22Rv1 (cell line): ENCODE results near the gene VSIR.

Source experiments
- H3K27ac ChIP-seq: fragments of 450-650 bp; 2 replicates; pipeline ENCODE4 v1.5.1; 2017
- ZFX ChIP-seq: fragments of 450-650 bp; IDR thresholded peaks from 2 replicates; pipeline ENCODE4 v1.6.1; 2017; ENCODE audit warnings: antibody characterized with exemption, borderline replicate concordance
- TF ChIP-seq, protein P1 (sequence below): fragments of 450-650 bp; IDR thresholded peaks from 2 replicates; pipeline ENCODE4 v1.5.1; 2017; ENCODE audit warnings: mild to moderate bottlenecking

Gene VSIR

DNA sequence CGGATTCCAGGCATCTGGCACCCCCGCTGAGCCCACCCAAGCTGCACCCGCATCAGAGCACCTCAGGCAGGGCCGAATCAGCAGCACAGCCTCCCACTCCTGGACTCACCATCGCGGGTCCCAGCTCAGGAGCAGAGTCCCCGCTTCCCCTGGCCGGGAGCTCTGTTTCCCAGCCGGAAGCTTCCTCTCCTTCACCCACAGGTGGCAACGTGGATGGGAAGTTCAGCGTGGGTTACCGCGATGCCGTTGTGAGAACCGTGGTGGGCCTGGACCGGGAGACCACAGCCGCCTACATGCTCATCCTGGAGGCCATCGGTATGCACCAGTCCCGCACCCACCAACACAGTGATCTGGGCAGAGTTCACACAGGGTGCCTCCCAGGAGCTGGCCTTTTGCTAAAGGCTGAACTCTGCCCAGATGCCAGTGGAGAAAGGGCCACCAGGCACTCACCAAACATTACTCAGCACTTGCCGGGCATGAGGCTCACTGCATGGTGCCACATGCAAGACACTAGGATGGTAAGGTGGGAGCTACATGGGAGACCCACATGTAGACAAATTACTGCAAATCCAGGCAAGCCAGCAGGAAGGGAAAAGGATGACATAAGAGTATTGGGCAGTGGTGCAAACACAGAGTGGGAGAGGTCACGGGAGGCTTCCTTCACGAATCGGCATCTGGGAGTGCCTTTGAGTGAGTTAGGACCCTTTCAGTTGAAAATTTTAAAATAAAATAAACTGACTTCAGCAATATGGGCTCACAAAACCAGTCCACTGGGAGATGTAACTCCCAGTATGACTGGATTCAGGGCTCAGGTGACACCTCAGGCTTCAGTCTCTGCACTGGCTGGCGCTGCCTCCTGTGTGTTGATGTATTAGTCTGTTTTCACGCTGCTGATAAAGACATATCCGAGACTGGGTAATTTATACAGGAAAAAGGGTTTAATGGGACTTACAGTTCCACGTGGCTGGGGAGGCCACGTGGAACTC lies 64.1 kb downstream of the VSIR start:
- H3K27ac ChIP-seq = no peak overlapping the region
- TF ChIP-seq, protein P1, sequence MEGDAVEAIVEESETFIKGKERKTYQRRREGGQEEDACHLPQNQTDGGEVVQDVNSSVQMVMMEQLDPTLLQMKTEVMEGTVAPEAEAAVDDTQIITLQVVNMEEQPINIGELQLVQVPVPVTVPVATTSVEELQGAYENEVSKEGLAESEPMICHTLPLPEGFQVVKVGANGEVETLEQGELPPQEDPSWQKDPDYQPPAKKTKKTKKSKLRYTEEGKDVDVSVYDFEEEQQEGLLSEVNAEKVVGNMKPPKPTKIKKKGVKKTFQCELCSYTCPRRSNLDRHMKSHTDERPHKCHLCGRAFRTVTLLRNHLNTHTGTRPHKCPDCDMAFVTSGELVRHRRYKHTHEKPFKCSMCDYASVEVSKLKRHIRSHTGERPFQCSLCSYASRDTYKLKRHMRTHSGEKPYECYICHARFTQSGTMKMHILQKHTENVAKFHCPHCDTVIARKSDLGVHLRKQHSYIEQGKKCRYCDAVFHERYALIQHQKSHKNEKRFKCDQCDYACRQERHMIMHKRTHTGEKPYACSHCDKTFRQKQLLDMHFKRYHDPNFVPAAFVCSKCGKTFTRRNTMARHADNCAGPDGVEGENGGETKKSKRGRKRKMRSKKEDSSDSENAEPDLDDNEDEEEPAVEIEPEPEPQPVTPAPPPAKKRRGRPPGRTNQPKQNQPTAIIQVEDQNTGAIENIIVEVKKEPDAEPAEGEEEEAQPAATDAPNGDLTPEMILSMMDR = no peak
- TF ChIP-seq ZFX = no peak

DNA sequence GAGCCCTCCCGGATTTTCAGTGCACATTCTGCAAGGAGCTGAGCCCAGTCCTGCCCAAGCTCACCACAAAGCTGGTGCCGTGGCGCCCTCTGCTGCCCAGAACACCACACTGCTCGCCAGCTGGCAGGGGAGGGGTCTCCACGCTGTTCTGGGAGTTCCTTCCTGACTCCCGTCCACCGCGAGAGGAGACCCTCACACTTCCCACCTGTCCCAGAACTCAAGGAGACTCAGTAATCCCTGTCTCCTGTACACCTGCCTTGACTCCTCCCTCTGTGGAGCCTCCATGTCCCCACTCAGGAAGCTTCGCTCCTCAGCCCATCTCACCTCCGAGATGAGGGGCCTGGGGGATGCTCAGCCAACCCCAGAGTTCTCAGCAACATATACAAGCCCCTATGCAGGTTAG lies 65.0 kb downstream of the VSIR start:
- TF ChIP-seq, protein P1 = peak; percentile 86
- TF ChIP-seq ZFX = no peak
- H3K27ac ChIP-seq = no peak overlapping the region

DNA sequence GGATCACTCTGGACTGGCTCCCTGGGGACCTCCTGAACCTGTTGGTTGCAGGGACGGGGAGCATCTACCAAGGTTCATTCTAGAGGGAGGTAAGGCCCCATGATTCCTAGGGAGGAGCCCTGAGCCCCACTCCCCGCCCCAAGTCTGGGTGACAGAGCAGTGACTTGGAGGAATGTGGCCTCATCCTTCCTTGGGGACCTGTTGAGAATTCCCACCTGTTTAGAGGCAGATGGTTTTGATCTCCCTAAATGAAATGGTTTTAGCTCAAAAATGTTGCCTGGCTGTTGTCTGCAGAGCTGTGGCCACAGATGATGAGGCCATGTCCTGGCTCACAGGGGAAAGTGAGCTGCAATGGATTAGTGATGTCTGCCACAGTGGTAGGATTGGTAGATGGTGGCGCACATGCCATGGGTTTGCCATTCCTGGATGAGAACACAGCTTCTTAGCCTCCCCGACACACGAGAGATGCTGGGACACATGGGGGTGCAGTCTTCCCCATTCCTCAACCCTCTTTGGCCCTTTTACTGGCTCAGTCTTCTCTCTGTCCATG lies 66.0 kb downstream of the VSIR start:
- H3K27ac ChIP-seq = no peak overlapping the region

DNA sequence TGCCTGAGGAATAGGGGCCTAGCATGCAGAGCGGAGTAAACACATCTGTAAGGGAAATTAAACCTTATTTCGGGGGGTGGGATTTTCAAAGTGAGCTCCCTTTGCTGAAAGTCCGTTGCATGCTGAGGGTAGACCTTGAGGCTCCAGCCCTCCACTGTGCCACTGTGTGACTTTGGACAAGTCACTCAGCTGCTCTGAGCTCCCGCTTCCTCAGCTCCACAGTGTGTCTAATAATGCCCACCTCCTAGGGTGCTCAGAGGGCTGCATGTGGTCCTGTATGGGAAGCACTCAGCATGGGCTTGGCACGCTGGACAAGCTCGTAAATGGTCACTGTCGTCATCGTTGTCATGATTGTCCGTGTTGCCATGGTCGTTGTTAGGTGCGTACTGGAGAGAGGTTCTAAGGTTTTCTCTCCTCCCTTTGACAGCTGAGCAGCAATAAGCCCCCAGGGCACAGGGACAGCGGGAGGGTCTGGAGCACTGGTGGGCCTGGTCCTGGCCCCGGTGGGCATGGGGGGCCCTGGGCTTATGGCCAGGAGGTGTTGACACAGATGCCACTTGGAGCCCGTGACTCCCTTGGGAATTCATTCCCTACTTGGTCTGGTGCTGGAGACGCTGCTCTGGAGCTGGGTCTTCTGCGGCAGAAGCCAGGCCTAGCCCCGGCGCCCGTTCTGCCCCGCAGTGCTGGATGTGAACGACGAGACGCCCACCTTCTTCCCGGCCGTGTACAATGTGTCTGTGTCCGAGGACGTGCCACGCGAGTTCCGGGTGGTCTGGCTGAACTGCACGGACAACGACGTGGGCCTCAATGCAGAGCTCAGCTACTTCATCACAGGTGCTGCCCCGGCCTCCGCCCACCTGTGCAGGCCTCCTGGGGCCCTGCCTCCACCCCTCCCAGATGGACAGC lies 66.9 kb downstream of the VSIR start:
- H3K27ac ChIP-seq = no peak overlapping the region
- no peak for TF ChIP-seq ZFX
- TF ChIP-seq, protein P1 = no peak

More for the DNA sequence above, 66.0 kb downstream of the VSIR start:
- TF ChIP-seq, protein P1 = no peak
- no peak for TF ChIP-seq ZFX

DNA sequence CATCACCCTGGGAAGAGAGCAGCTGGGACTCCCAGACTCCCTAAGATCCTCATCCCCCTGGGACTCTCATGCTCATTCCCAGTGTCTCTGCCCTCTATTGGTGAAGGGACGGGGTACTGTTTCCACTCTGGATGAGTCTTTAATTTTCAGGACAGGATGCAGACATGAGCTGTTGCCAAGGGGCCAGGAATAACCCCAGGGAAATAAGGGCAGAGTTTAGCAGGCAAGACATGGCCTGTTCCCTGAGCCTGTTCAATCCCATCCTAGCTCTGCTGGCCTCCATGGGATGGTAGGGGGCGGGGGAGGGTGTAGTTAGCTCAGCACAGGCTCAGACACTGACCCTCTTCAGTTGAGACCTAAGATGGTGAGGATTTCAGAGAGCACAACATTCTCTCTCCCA lies 67.7 kb downstream of the VSIR start:
- H3K27ac ChIP-seq = no peak overlapping the region
- no peak for TF ChIP-seq ZFX
- TF ChIP-seq, protein P1 = no peak

DNA sequence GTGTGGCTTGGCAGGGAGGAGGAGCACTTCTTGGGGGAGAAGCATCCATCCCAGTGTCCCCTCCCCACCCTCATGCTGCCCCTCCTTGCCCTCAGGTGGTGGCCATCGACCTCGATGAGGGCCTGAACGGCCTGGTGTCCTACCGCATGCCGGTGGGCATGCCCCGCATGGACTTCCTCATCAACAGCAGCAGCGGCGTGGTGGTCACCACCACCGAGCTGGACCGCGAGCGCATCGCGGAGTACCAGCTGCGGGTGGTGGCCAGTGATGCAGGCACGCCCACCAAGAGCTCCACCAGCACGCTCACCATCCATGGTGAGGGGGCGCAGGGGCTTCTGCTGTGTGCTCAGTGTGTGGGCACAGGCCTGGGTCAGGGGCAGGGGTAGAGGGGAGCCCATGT lies 68.5 kb downstream of the VSIR start:
- no peak overlapping the region for H3K27ac ChIP-seq
- no peak for TF ChIP-seq ZFX
- TF ChIP-seq, protein P1 = no peak
